Neural progenitor cell (in vitro differentiated cells): ENCODE results near the gene PLA2G4E.

Source experiments
- CTCF ChIP-seq: fragments of 200-600 bp; sonication (generic); IDR thresholded peaks from 2 replicates; pipeline ENCODE4 v1.5.1; 2017; ENCODE audit warnings: antibody characterized with exemption, mild to moderate bottlenecking
- EZH2 ChIP-seq: fragments of 200-600 bp; sonication (generic); IDR thresholded peaks from 2 replicates; pipeline ENCODE4 v1.6.1; 2017; ENCODE audit warnings: antibody characterized with exemption, mild to moderate bottlenecking, moderate library complexity
- EZH2phosphoT487 ChIP-seq: fragments of 200-600 bp; sonication (generic); IDR thresholded peaks from 2 replicates; pipeline ENCODE4 v1.6.1; 2017; ENCODE audit warnings: antibody characterized with exemption

GRCh38 chr15:41961001-41961518 lies 59.8 kb downstream of the PLA2G4E start:
- TF ChIP-seq CTCF: no peak
- no peak for TF ChIP-seq EZH2
- no peak for TF ChIP-seq EZH2phosphoT487
